RWPE2 (cell line): ENCODE measurements around the gene EIF4G1.

Experiments used
- ATAC-seq: fragments of 200-7000 bp; cut with Tn5 transposase; 3 replicates; pipeline ENCODE4 v1.9.1; 2021; ENCODE audit warnings: low read depth
- DNase-seq: peaks from one replicate; pipeline ENCODE4 v3.0.0-alpha.2; 2020; ENCODE audit warnings: low spot score
- H3K27ac ChIP-seq: fragments of 450-650 bp; 2 replicates; pipeline ENCODE4 v1.5.1; 2017; ENCODE audit warnings: mild to moderate bottlenecking; ENCODE audit not compliant: poor library complexity, severe bottlenecking
- H3K27me3 ChIP-seq: fragments of 250-450 bp; sonication (Bioruptor Pico); 2 replicates; pipeline ENCODE4 v1.5.1; 2021; ENCODE audit warnings: mild to moderate bottlenecking, moderate library complexity; ENCODE audit not compliant: insufficient read depth, poor library complexity, severe bottlenecking
- H3K36me3 ChIP-seq: fragments of 250-450 bp; sonication (Bioruptor Pico); 2 replicates; pipeline ENCODE4 v1.5.1; 2020; ENCODE audit warnings: low read depth, mild to moderate bottlenecking, moderate library complexity
- H3K4me1 ChIP-seq: fragments of 250-450 bp; sonication (Bioruptor Pico); 2 replicates; pipeline ENCODE4 v1.5.1; 2021; ENCODE audit warnings: mild to moderate bottlenecking, moderate library complexity; ENCODE audit not compliant: insufficient read depth, poor library complexity, severe bottlenecking
- H3K4me3 ChIP-seq: fragments of 250-450 bp; sonication (Bioruptor Pico); 2 replicates; pipeline ENCODE4 v1.5.1; 2021; ENCODE audit warnings: mild to moderate bottlenecking, moderate library complexity; ENCODE audit not compliant: severe bottlenecking
- H3K9me3 ChIP-seq: fragments of 250-450 bp; sonication (Bioruptor Pico); 2 replicates; pipeline ENCODE4 v1.5.1; 2021; ENCODE audit warnings: mild to moderate bottlenecking, moderate library complexity; ENCODE audit not compliant: severe bottlenecking
- TF ChIP-seq, protein P1 (sequence below): fragments of 450-650 bp; IDR thresholded peaks from one replicate; pipeline ENCODE4 v1.5.1; 2017; ENCODE audit warnings: mild to moderate bottlenecking, moderate library complexity; ENCODE audit not compliant: poor library complexity, severe bottlenecking

EIF4G1 gene

GRCh38 chr3:184366619-184367289 lies 52.3 kb downstream of the EIF4G1 start:
- TF ChIP-seq, protein P1, sequence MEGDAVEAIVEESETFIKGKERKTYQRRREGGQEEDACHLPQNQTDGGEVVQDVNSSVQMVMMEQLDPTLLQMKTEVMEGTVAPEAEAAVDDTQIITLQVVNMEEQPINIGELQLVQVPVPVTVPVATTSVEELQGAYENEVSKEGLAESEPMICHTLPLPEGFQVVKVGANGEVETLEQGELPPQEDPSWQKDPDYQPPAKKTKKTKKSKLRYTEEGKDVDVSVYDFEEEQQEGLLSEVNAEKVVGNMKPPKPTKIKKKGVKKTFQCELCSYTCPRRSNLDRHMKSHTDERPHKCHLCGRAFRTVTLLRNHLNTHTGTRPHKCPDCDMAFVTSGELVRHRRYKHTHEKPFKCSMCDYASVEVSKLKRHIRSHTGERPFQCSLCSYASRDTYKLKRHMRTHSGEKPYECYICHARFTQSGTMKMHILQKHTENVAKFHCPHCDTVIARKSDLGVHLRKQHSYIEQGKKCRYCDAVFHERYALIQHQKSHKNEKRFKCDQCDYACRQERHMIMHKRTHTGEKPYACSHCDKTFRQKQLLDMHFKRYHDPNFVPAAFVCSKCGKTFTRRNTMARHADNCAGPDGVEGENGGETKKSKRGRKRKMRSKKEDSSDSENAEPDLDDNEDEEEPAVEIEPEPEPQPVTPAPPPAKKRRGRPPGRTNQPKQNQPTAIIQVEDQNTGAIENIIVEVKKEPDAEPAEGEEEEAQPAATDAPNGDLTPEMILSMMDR: no peak
- Histone ChIP-seq H3K9me3 (no peaks in the 10 kb centered on the region), H3K4me1 (peaks cover 8% of the 10 kb centered on the region), H3K27ac (no peak overlapping the region), H3K27me3 (no peaks in the 10 kb centered on the region), H3K36me3 (peaks cover 58% of the 10 kb centered on the region), H3K4me3 (no peak overlapping the region)
- ATAC-seq (no peak), DNase-seq (no peak)

- H3K27me3 ChIP-seq: no peaks in the 10 kb centered on the region
- H3K36me3 ChIP-seq: peaks cover 58% of the 10 kb centered on the region
- DNase-seq (no peak), ATAC-seq (no peak)
- no peak overlapping the region for H3K27ac ChIP-seq
- no peaks in the 10 kb centered on the region for H3K9me3 ChIP-seq
- TF ChIP-seq, protein P1: no peak
- H3K4me1 ChIP-seq: peaks cover 8% of the 10 kb centered on the region
- H3K4me3 ChIP-seq: no peak overlapping the region
Measured at GRCh38 chr3:184368116-184368515, 53.7 kb downstream of the EIF4G1 start.

- no peaks in the 10 kb centered on the region for H3K9me3 ChIP-seq
- H3K36me3 ChIP-seq: peaks cover 58% of the 10 kb centered on the region
- H3K4me3 ChIP-seq: no peak overlapping the region
- ATAC-seq (no peak), DNase-seq (no peak)
- TF ChIP-seq, protein P1: no peak
- H3K27me3 ChIP-seq: no peaks in the 10 kb centered on the region
- no peak overlapping the region for H3K27ac ChIP-seq
- peaks cover 8% of the 10 kb centered on the region for H3K4me1 ChIP-seq
Measured at GRCh38 chr3:184368586-184369183, 54.3 kb downstream of the EIF4G1 start.

DNA sequence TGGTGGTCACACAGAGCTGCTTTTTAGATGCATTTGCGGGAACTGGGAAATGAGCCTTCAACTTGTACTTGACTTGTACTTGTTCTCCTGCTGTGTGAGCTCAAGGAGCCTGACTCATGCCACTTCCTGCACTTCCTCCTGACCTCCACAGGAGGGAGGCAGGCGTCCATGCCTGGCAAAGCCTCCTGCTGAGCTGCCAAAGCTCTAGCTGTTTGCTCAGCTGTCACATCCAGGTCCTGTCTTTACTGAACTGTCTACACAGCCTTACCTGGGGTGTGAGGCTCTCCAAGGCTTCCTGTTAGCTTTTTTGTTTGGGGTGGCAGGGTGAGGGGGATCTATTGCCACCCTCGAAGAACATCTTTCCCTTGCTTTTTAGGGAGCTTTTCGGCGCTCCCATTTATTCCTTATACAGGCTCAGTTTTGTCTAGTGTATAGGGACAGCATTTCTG lies 57.2 kb downstream of the EIF4G1 start:
- TF ChIP-seq, protein P1: peak; percentile 93
- ATAC-seq (peak; percentile 93), DNase-seq (peak; percentile 77)
- Histone ChIP-seq H3K36me3 (peaks cover 36% of the 10 kb centered on the region), H3K9me3 (no peaks in the 10 kb centered on the region), H3K4me3 (no peak overlapping the region), H3K4me1 (no peaks in the 10 kb centered on the region), H3K27me3 (peaks cover 11% of the 10 kb centered on the region), H3K27ac (no peak overlapping the region)

GRCh38 chr3:184372296-184372821 lies 58.0 kb downstream of the EIF4G1 start:
- DNase-seq (no peak), ATAC-seq (no peak)
- Histone ChIP-seq H3K9me3 (no peaks in the 10 kb centered on the region), H3K27ac (no peak overlapping the region), H3K4me3 (no peak overlapping the region), H3K27me3 (peaks cover 11% of the 10 kb centered on the region), H3K36me3 (peaks cover 28% of the 10 kb centered on the region), H3K4me1 (no peaks in the 10 kb centered on the region)
- TF ChIP-seq, protein P1: no peak
